ENCODE data around the gene SCTR.

Gene SCTR

DNA sequence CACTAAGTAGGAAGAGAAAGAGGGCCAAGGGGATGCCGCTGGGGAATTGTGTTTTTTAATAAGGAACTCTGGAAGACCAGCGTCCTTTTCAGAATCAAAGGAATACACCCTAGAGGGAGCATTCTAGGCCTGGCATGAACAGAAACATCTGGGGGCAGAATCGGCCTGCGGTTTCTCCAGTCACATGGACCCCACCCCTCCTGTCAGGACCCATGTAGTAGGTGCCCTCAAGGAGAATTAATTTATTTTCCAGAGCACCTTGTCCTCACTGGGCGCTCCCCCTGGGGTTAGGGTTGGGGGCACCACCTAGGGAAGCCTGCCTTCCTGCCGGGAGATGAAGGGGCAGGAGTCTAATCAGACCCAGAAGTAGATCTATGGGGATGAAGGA, 48.4 kb downstream of the SCTR start:
- Histone ChIP-seq H3K9ac (no peak overlapping the region), H3K9me3 (ENCODE audit: control insufficient read depth, low read length) (no peaks in the 10 kb centered on the region), H3K27me3 (ENCODE audit: control insufficient read depth, insufficient read depth, low read length) (no peaks in the 10 kb centered on the region), H3K36me3 (ENCODE audit: control insufficient read depth, insufficient read depth, low read length) (no peaks in the 10 kb centered on the region), H3K79me2 (peaks cover 3% of the 10 kb centered on the region), H3K4me1 (peaks cover 5% of the 10 kb centered on the region), H3K4me2 (ENCODE audit: low read length) (no peak overlapping the region), H2AFZ (no peak overlapping the region), H3K4me3 (ENCODE audit: low read depth, low read length) (no peak overlapping the region), H3K27ac (no peak overlapping the region)
- TF ChIP-seq, protein P1, sequence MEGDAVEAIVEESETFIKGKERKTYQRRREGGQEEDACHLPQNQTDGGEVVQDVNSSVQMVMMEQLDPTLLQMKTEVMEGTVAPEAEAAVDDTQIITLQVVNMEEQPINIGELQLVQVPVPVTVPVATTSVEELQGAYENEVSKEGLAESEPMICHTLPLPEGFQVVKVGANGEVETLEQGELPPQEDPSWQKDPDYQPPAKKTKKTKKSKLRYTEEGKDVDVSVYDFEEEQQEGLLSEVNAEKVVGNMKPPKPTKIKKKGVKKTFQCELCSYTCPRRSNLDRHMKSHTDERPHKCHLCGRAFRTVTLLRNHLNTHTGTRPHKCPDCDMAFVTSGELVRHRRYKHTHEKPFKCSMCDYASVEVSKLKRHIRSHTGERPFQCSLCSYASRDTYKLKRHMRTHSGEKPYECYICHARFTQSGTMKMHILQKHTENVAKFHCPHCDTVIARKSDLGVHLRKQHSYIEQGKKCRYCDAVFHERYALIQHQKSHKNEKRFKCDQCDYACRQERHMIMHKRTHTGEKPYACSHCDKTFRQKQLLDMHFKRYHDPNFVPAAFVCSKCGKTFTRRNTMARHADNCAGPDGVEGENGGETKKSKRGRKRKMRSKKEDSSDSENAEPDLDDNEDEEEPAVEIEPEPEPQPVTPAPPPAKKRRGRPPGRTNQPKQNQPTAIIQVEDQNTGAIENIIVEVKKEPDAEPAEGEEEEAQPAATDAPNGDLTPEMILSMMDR (IDR thresholded peaks at IDR 0.05) = no peak

DNA sequence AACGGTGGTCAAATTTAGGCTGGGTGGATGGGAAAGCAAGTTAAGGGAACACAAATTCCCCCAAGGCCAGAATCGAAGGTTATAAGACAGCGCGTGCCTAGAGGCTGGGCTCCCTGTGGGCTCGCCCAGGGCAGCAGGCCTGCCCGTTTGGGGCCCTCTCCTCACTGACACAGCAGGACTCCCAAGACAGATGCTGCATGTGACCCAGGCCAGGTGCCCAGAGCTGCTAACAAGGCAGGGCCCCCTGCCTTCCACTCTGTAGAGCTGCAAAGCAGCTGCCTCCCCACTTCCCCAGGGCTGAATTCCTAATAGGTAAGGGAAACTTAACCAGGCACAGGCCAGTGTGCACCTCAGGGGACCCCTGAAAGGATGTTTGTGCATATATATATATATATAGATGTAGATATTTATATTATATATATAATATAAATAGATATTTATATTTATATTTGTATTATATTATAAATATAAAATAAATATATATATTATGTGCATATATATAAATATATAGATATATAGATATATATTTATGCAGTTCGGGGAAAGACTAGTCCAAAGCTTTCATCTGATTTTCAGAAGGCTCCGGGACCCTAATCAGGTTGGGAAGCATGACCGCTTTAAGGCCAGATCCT, 48.9 kb downstream of the SCTR start:
- TF ChIP-seq, protein P1 (IDR thresholded peaks at IDR 0.05) = no peak

DNA sequence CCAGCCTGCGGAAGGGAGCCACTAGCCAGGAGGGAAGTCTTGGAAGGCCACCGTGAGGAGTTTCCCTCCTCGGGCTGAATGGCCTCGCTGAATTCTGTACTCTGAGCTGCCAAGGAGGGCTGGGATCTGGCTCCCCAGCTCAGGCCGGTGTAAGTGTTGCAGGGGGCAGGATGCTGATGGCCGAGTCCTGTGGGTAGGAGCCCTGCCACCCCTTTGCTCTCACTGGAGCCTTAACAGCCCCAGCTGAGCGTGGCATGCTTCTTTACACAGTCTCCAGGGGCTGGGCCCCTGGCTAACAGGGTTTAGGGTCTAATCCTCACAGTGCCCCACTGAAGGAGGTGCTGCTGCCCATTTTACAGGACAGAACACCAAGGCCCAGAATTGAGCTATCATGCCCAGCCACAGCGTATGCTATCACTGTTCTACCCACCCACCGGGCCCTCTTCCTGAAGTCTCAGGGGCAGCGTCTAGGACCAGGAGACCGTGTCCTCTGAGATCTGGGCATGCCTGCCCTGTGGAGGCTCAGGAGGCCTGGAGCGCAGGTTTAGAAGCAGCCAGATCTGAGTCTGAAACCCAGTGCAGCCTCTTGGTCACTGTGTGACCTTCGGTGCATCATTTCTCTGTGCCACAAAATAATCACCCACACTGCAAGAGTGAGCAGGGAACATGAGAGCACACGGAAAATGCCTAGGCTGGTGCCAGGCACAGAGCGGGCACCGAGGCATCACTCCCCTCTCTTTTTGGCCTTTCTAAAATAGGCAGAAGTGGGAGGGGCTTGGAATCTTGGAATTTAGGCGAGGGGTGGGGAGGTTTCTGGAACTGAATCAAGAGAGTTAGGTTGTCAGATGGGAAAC, 49.7 kb downstream of the SCTR start:
- TF ChIP-seq, protein P1 (IDR thresholded peaks at IDR 0.05) = no peak
- peaks cover 3% of the 10 kb centered on the region for H3K79me2 ChIP-seq
- H3K4me1 ChIP-seq = peaks cover 5% of the 10 kb centered on the region
- H3K27ac ChIP-seq = no peak overlapping the region
- H3K27me3 ChIP-seq (ENCODE audit: control insufficient read depth, insufficient read depth, low read length) = no peaks in the 10 kb centered on the region
- no peak overlapping the region for H3K9ac ChIP-seq
- no peak overlapping the region for H3K4me3 ChIP-seq (ENCODE audit: low read depth, low read length)
- no peaks in the 10 kb centered on the region for H3K9me3 ChIP-seq (ENCODE audit: control insufficient read depth, low read length)
- no peak overlapping the region for H2AFZ ChIP-seq
- H3K4me2 ChIP-seq (ENCODE audit: low read length) = no peak overlapping the region
- no peaks in the 10 kb centered on the region for H3K36me3 ChIP-seq (ENCODE audit: control insufficient read depth, insufficient read depth, low read length)

More for the DNA sequence above, 48.9 kb downstream of the SCTR start:
- Histone ChIP-seq H3K9me3 (ENCODE audit: control insufficient read depth, low read length) (no peaks in the 10 kb centered on the region), H3K4me2 (ENCODE audit: low read length) (no peak overlapping the region), H3K27ac (no peak overlapping the region), H3K9ac (no peak overlapping the region), H3K4me3 (ENCODE audit: low read depth, low read length) (no peak overlapping the region), H2AFZ (no peak overlapping the region), H3K36me3 (ENCODE audit: control insufficient read depth, insufficient read depth, low read length) (no peaks in the 10 kb centered on the region), H3K79me2 (peaks cover 3% of the 10 kb centered on the region), H3K4me1 (peaks cover 5% of the 10 kb centered on the region), H3K27me3 (ENCODE audit: control insufficient read depth, insufficient read depth, low read length) (no peaks in the 10 kb centered on the region)

DNA sequence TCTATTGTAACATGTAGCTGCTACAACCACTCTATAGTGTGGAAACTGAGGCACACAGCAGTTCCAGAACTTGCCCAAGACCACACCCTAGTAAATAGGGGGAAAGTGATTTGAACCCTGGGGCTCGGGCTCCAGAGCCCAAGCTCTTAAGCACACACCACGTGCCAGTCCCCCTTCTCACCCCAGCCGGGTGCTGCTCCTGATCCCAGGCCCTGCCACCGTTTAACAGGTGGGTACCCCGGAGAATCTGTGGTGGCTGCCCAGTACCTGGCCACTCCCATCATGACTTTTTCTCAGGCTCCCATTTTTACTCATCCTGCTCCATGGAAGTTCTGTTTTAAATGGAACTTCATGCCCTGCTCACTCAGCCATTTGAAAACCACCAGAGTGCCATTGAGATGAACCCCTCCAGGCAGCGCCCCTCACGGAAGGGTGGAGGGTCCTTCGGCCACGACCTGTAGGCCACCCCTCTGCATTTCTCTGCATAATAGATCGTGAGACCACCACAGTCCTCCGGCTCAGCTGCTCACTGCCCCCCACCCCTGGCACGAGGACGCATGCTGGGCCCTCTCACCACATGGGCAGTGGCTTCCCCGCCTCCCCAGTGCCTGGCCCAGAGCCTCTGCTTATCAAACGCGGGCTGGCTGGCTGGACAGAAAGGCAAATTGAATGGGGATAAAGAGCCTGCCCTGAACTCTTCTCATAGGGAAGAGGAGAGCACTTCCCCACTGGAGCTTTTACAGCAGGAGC, 50.5 kb downstream of the SCTR start:
- Histone ChIP-seq H3K4me2 (ENCODE audit: low read length) (no peak overlapping the region), H3K79me2 (peaks cover 3% of the 10 kb centered on the region), H3K4me1 (peaks cover 5% of the 10 kb centered on the region), H2AFZ (no peak overlapping the region), H3K36me3 (ENCODE audit: control insufficient read depth, insufficient read depth, low read length) (no peaks in the 10 kb centered on the region), H3K9me3 (ENCODE audit: control insufficient read depth, low read length) (no peaks in the 10 kb centered on the region), H3K27ac (no peak overlapping the region), H3K27me3 (ENCODE audit: control insufficient read depth, insufficient read depth, low read length) (no peaks in the 10 kb centered on the region), H3K9ac (no peak overlapping the region), H3K4me3 (ENCODE audit: low read depth, low read length) (no peak overlapping the region)
- TF ChIP-seq, protein P1 (IDR thresholded peaks at IDR 0.05) = no peak

Measured in parathyroid adenoma (tissue), 2 donors.